Bone marrow (tissue), 2 donors: Measurements from ENCODE around the gene HUS1.
"Not testable (repeated sequence)": the region's sequence is repeated elsewhere in the genome, so short reads cannot be mapped to it uniquely, and the experiment has no call there.

Experiments used
- DNase-seq, 2 donors: peaks; one replicate each; lab custom pipeline; 2025; lab: John Stamatoyannopoulos, UW

HUS1 gene

GRCh38 chr7:47944536-47945260, 34.7 kb downstream of the HUS1 start:
- DNase-seq, result no peak

GRCh38 chr7:47943676-47944474, 35.5 kb downstream of the HUS1 start:
- DNase-seq, result no peak

GRCh38 chr7:47942651-47943050, 36.8 kb downstream of the HUS1 start:
- DNase-seq, result not testable (repeated sequence)

- no peak for DNase-seq
Observed at GRCh38 chr7:47942132-47942531, 37.3 kb downstream of the HUS1 start.

- DNase-seq, result no peak
Observed at GRCh38 chr7:47941136-47941844, 38.1 kb downstream of the HUS1 start.

- no peak for DNase-seq
Observed at GRCh38 chr7:47940088-47941013, 39.1 kb downstream of the HUS1 start.

- DNase-seq, result no peak
Observed at GRCh38 chr7:47939425-47940036, 39.9 kb downstream of the HUS1 start.

GRCh38 chr7:47938574-47939165, 40.7 kb downstream of the HUS1 start:
- DNase-seq, result no peak

- DNase-seq, result no peak
Observed at GRCh38 chr7:47937711-47938573, 41.5 kb downstream of the HUS1 start.

GRCh38 chr7:47937065-47937687, 42.2 kb downstream of the HUS1 start:
- no peak for DNase-seq

GRCh38 chr7:47936323-47936722, 43.1 kb downstream of the HUS1 start:
- DNase-seq, result no peak

GRCh38 chr7:47935336-47935735, 44.1 kb downstream of the HUS1 start:
- no peak for DNase-seq

GRCh38 chr7:47934831-47935230, 44.6 kb downstream of the HUS1 start:
- no peak for DNase-seq

- DNase-seq, result no peak
Observed at GRCh38 chr7:47933215-47933614, 46.2 kb downstream of the HUS1 start.

- no peak for DNase-seq
Observed at GRCh38 chr7:47932466-47933037, 46.9 kb downstream of the HUS1 start.

- no peak for DNase-seq
Observed at GRCh38 chr7:47932016-47932415, 47.4 kb downstream of the HUS1 start.

GRCh38 chr7:47931005-47932004, 48.1 kb downstream of the HUS1 start:
- DNase-seq, result no peak

- DNase-seq, result no peak
Observed at GRCh38 chr7:47924266-47924665, 55.1 kb downstream of the HUS1 start.
